ENCODE measurements around the gene LATS2.
"Not testable (repeated sequence)": the region's sequence is repeated elsewhere in the genome, so short reads cannot be mapped to it uniquely, and the experiment has no call there.

Gene LATS2

GRCh38 chr13:21055016-21055415 is 6.4 kb downstream of the LATS2 start:
- H3K4me3 ChIP-seq (ENCODE audit: low read depth, low read length): no peak overlapping the region
- TF ChIP-seq, protein P1, sequence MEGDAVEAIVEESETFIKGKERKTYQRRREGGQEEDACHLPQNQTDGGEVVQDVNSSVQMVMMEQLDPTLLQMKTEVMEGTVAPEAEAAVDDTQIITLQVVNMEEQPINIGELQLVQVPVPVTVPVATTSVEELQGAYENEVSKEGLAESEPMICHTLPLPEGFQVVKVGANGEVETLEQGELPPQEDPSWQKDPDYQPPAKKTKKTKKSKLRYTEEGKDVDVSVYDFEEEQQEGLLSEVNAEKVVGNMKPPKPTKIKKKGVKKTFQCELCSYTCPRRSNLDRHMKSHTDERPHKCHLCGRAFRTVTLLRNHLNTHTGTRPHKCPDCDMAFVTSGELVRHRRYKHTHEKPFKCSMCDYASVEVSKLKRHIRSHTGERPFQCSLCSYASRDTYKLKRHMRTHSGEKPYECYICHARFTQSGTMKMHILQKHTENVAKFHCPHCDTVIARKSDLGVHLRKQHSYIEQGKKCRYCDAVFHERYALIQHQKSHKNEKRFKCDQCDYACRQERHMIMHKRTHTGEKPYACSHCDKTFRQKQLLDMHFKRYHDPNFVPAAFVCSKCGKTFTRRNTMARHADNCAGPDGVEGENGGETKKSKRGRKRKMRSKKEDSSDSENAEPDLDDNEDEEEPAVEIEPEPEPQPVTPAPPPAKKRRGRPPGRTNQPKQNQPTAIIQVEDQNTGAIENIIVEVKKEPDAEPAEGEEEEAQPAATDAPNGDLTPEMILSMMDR (IDR thresholded peaks at IDR 0.05; ENCODE audit: low read depth, low read length): no peak

DNA sequence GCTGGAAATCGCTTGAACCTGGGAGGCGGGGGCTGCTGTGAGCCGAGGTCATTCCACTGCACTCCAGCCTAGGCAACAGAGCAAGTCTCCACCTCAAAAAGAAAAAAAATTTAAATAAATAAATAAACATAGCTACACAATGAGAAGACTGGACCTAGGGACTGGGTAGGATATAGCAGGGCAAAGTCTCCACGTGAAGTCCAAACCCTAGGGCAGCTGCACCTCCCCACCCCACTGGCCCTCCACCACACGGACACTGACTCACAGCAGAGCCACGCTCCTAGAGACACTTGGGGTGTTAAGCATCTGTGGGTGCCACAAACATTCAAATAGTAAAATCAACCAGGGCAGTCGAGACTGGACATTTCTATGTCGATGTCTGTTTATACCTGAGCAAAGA is 7.1 kb downstream of the LATS2 start:
- no peak overlapping the region for H3K4me3 ChIP-seq (ENCODE audit: low read depth, low read length)
- TF ChIP-seq, protein P1 (IDR thresholded peaks at IDR 0.05; ENCODE audit: low read depth, low read length): no peak

DNA sequence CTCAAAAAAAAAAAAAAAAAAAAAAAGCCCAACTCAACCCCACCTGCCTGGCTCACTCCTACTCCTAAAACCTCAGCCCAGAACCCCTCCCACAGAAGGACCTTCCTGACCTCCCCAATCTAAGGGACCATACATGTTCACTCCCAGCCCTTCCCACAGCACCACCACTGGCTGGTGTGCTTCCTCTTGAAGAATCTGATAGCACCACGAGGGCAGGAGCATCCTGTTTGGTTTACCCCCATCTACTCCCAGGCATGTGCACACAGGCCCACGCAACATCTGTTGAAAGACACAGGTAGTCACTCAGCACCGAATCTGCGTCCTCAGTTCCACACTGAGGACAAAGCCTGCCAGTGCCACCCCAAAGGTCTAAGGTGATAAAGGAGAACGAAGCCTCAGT is 8.2 kb downstream of the LATS2 start:
- no peak overlapping the region for H3K4me3 ChIP-seq (ENCODE audit: low read depth, low read length)
- TF ChIP-seq, protein P1 (IDR thresholded peaks at IDR 0.05; ENCODE audit: low read depth, low read length): no peak

DNA sequence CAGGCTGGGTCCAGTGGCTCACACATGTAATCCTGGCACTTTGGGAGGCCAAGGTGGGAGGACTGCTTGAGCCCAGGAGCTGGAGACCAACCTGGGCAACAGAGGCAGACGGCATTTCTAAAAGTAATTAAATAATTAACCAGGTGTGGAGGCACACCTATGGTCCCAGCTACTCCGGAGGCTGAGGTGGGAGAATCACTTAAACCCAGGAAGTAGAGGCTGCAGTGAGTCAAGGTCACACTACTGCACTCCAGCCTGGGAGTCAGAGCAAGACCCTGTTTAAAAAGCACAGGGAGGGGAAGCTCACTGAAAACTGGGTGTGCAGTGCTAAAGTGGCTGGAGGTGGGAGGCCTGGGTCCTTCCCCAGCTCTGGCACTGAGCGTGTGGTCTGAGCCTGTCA is 9.7 kb downstream of the LATS2 start:
- no peak overlapping the region for H3K4me3 ChIP-seq (ENCODE audit: low read depth, low read length)
- TF ChIP-seq, protein P1 (IDR thresholded peaks at IDR 0.05; ENCODE audit: low read depth, low read length): no peak

- TF ChIP-seq, protein P1 (IDR thresholded peaks at IDR 0.05; ENCODE audit: low read depth, low read length): no peak
- no peak overlapping the region for H3K4me3 ChIP-seq (ENCODE audit: low read depth, low read length)
Observed at GRCh38 chr13:21050288-21051197, 10.8 kb downstream of the LATS2 start.

DNA sequence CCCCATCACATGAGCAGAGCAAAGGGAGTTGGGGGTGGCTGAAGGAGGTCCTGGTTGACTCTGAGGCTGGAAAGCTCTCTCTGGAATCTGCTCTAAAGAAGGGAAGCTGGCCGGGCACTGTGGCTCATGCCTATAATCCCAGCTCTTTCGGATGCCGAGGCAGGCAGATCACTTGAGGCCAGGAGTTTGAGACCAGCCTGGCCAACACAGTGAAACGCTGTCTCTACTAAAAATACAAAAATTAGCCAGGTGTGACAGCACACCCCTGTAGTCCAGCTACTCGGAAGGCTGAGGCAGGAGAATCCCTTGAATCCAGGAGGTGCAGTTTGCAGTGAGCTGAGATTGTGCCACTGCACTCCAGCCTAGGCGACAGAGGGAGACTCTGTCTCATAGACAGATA is 11.7 kb downstream of the LATS2 start:
- not testable (repeated sequence) for H3K4me3 ChIP-seq (ENCODE audit: low read depth, low read length)

- TF ChIP-seq, protein P1 (IDR thresholded peaks at IDR 0.05; ENCODE audit: low read depth, low read length): no peak
- no peak overlapping the region for H3K4me3 ChIP-seq (ENCODE audit: low read depth, low read length)
Observed at GRCh38 chr13:21048901-21049698, 12.3 kb downstream of the LATS2 start.
